K562 (cell line): ENCODE data around the gene ZNF502. TPM values are rescaled to one million over a fixed set of nuclear protein-coding genes. Genes with fewer than 3 reads are reported as not detected.

Experiments used
- ATAC-seq: fragments of 200-7000 bp; cut with Tn5 transposase; 3 replicates; pipeline ENCODE4 v1.9.1; 2020; ENCODE audit warnings: moderate library complexity
- BruUV-seq: library from RNA; stranded (reverse); fragments of 400-500 nt; replicated peaks from 2 replicates; lab custom pipeline; 2021; lab: Mats Ljungman, UMichigan
- CTCF ChIA-PET: fragments of 300-600 bp; formaldehyde crosslinking; extraction: SDS; loops from one replicate; lab custom pipeline; 2021; ENCODE audit warnings: low intra/inter-chr PET ratio; lab: Yijun Ruan, JAX
- POLR2A ChIA-PET: fragments of 300-600, 350-650 bp; sonication (Branson Sonifier 250); formaldehyde crosslinking; extraction: SDS; loops from one replicate; lab custom pipeline; 2021; ENCODE audit warnings: antibody characterized with exemption, inconsistent platforms; lab: Yijun Ruan, JAX
- DNase-seq, 4 experiments: peaks; one replicate each; pipeline versions ENCODE4 v3.0.0 to v3.0.0-alpha.2; 2011 to 2018; ENCODE audit warnings: low spot score in 3 of 4, mixed read lengths in 3 of 4; ENCODE audit errors: extremely low read depth in 1 of 4
- FAIRE-seq: peaks from 2 replicates; lab custom pipeline; 2011; peaks lifted over from hg19 to GRCh38; lab: Jason Lieb, UNC
- H2AFZ ChIP-seq: 2 replicates; pipeline ENCODE4 v1.6.0; 2011; ENCODE audit warnings: low read depth, low read length, control low read depth, inconsistent platforms
- H3K27ac ChIP-seq: fragments of 200-600 bp; 3 replicates; pipeline ENCODE4 v1.8.0; 2011; ENCODE audit warnings: low read depth, mild to moderate bottlenecking, control low read depth, inconsistent platforms, low read length, moderate library complexity, mixed read lengths; ENCODE audit errors: extremely low read depth
- H3K27me3 ChIP-seq, 2 experiments: fragments of 300-600 bp in 1 of 2; 2 replicates in 1 of 2; 3 replicates in 1 of 2; pipeline versions ENCODE4 v1.6.0 to v1.8.0; 2011; ENCODE audit warnings: inconsistent platforms in 2 of 2, low read length in 2 of 2, mild to moderate bottlenecking in 1 of 2, mixed read lengths in 1 of 2, moderate library complexity in 1 of 2; ENCODE audit not compliant: control insufficient read depth in 2 of 2, insufficient read depth in 2 of 2
- H3K36me3 ChIP-seq: fragments of 300-600 bp; 3 replicates; pipeline ENCODE4 v1.8.0; 2011; ENCODE audit warnings: mild to moderate bottlenecking, low read length, inconsistent platforms; ENCODE audit not compliant: control insufficient read depth, insufficient read depth
- H3K4me1 ChIP-seq, 2 experiments: fragments of 200-600 bp in 1 of 2; replicated peaks in 1 of 2; 2 replicates in 1 of 2; 3 replicates in 1 of 2; pipeline versions ENCODE4 v1.5.1 to v1.8.0; 2011; ENCODE audit warnings: inconsistent platforms in 2 of 2, low read length in 2 of 2, mild to moderate bottlenecking in 1 of 2, mixed read lengths in 1 of 2, moderate library complexity in 1 of 2; ENCODE audit not compliant: control insufficient read depth in 2 of 2, insufficient read depth in 2 of 2
- H3K4me2 ChIP-seq: 2 replicates; pipeline ENCODE4 v1.6.1; 2011; ENCODE audit warnings: low read length, control low read depth, inconsistent platforms, mixed read lengths; ENCODE audit not compliant: insufficient read depth
- H3K4me3 ChIP-seq: fragments of 200-600 bp; sonication (generic), shearing (Covaris generic); 2 replicates; pipeline ENCODE4 v1.5.1; 2016; ENCODE audit warnings: control low read depth, inconsistent platforms
- H3K79me2 ChIP-seq: fragments of 200-600 bp; 3 replicates; pipeline ENCODE4 v1.8.0; 2011; ENCODE audit warnings: low read length, inconsistent platforms; ENCODE audit not compliant: control insufficient read depth, insufficient read depth
- H3K9ac ChIP-seq, 2 experiments: 2 replicates each; pipeline versions ENCODE4 v1.6.0 to v1.6.1; 2011; ENCODE audit warnings: low read depth in 2 of 2, low read length in 2 of 2, control low read depth in 1 of 2, inconsistent platforms in 1 of 2, mild to moderate bottlenecking in 1 of 2, mixed read lengths in 1 of 2; ENCODE audit not compliant: insufficient read depth in 1 of 2
- H3K9me1 ChIP-seq: one replicate; pipeline ENCODE4 v1.6.0; 2011; ENCODE audit warnings: inconsistent platforms, mild to moderate bottlenecking, low read length, moderate library complexity; ENCODE audit not compliant: control insufficient read depth, insufficient read depth
- H3K9me3 ChIP-seq: replicated peaks from 2 replicates; pipeline ENCODE4 v1.5.1; 2011; ENCODE audit warnings: low read depth, low read length, inconsistent platforms; ENCODE audit not compliant: control insufficient read depth, insufficient read depth
- H4K20me1 ChIP-seq: replicated peaks from 2 replicates; pipeline ENCODE4 v1.6.1; 2011; ENCODE audit warnings: low read length, inconsistent platforms, mixed read lengths; ENCODE audit not compliant: control insufficient read depth, insufficient read depth
- CREB3L1 ChIP-seq: fragments of 450-650 bp; IDR thresholded peaks from 2 replicates; pipeline ENCODE4 v1.6.1; 2014; ENCODE audit warnings: low read depth, mild to moderate bottlenecking, moderate library complexity, borderline replicate concordance
- DIDO1 ChIP-seq: fragments of 450-650 bp; IDR thresholded peaks from 2 replicates; pipeline ENCODE4 v1.6.1; 2016; ENCODE audit warnings: low read depth, missing biosample characterization, missing genetic modification characterization
- RBM39 ChIP-seq: fragments of 200-400 bp; formaldehyde crosslinking; optimal IDR thresholded peaks from 2 replicates; pipeline ENCODE3; 2018; ENCODE audit warnings: low read depth, low read length
- XRCC3 ChIP-seq: fragments of 450-650 bp; IDR thresholded peaks from 2 replicates; pipeline ENCODE4 v1.6.1; 2017; ENCODE audit warnings: mild to moderate bottlenecking, moderate library complexity
- ZBTB8A ChIP-seq: fragments of 450-650 bp; IDR thresholded peaks from 2 replicates; pipeline ENCODE4 v1.6.1; 2018; ENCODE audit warnings: mild to moderate bottlenecking, moderate library complexity; ENCODE audit not compliant: partially characterized antibody
- ZNF75A ChIP-seq: fragments of 450-650 bp; formaldehyde crosslinking; IDR thresholded peaks from 2 replicates; pipeline ENCODE4 v1.4.0; 2020; ENCODE audit warnings: mild to moderate bottlenecking
- WGBS: fragments of 100-300 bp; shearing (Covaris generic); methylation state at CpG from one replicate; pipeline ENCODE4 v1.1.6; 2016; ENCODE audit warnings: low coverage, mixed read lengths; ENCODE audit not compliant: insufficient coverage; ENCODE audit errors: missing lambda C conversion rate; 5-methylcytosine and 5-hydroxymethylcytosine counted together
- in situ Hi-C: fragments of 300-500 bp; cut with MboI; formaldehyde crosslinking; loops from 4 replicates; pipeline ENCODE4 v1.15.0; 2018; ENCODE audit warnings: inconsistent platforms, mixed read lengths
- intact Hi-C: fragments of 100-400 bp; cut with micrococcal nuclease; formaldehyde crosslinking; loops from 2 replicates; pipeline ENCODE4 v1.14.2; 2022
- polyA plus RNA-seq, 8 experiments: library from polyadenylated mRNA; depleted of rRNA in 4 of 8; stranded (reverse) in 5 of 8; unstranded in 3 of 8; fragments of >200 nt; fragmentation: Nextera tagmentation in 2 of 8; fragmentation: Illumina TruSeq in 1 of 8; extraction: Ambion mirVana in 2 of 8; extraction: Trizol in 1 of 8; gene quantifications; 2 replicates each; pipeline versions ENCODE4 v1.2.1 to v1.2.3, GENCODE V29; 2011 to 2014; ENCODE audit warnings: inconsistent platforms in 1 of 8, missing spikeins in 1 of 8
- total RNA-seq, 7 experiments: library from RNA; depleted of rRNA in 6 of 7; stranded (reverse); fragments of >200 nt in 6 of 7; fragmentation: Illumina TruSeq in 2 of 7; extraction: Trizol in 2 of 7; gene quantifications; 2 replicates each; pipeline versions ENCODE4 v1.2.1 to v1.2.3, GENCODE V29; 2011 to 2021; ENCODE audit warnings: low replicate concordance in 1 of 7
- TF ChIP-seq, protein P1 (sequence below): fragments of 200-800 bp; sonication (Bioruptor generic); IDR thresholded peaks from 2 replicates; pipeline ENCODE4 v1.6.1; 2017; ENCODE audit warnings: missing genetic modification characterization, missing compliant biosample characterization

Gene ZNF502
- total and polyA plus RNA-seq, 9 of the 15 experiments (the other 6 are each of a cell fraction or from before 2014, with no cell fraction given) = 0.38 to 0.98 (median 0.67) TPM

- ChIA-PET CTCF (no interaction called here), POLR2A (no interaction called here)
- no peaks in the 10 kb centered on the region for H3K79me2 ChIP-seq
- no peak for ATAC-seq
- H3K9ac ChIP-seq = no peak overlapping the region
- no peak for DNase-seq
- no peaks in the 10 kb centered on the region for H3K27me3 ChIP-seq
- 47% methylated on average over 1 of the region's 1 CpG for WGBS
- H3K4me2 ChIP-seq = no peak overlapping the region
- TF ChIP-seq CREB3L1 (no peak), ZBTB8A (no peak), XRCC3 (no peak), RBM39 (no peak), DIDO1 (tag) (no peak), ZNF75A (CRISPR knock-in tag) (peak; percentile 58; the same call in 1 of the 2 replicates)
- TF ChIP-seq, protein P1, sequence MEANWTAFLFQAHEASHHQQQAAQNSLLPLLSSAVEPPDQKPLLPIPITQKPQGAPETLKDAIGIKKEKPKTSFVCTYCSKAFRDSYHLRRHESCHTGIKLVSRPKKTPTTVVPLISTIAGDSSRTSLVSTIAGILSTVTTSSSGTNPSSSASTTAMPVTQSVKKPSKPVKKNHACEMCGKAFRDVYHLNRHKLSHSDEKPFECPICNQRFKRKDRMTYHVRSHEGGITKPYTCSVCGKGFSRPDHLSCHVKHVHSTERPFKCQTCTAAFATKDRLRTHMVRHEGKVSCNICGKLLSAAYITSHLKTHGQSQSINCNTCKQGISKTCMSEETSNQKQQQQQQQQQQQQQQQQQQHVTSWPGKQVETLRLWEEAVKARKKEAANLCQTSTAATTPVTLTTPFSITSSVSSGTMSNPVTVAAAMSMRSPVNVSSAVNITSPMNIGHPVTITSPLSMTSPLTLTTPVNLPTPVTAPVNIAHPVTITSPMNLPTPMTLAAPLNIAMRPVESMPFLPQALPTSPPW (CRISPR knock-in tag) = no peak
- no peak for FAIRE-seq
- intact Hi-C loops = no loop called here
- H3K4me3 ChIP-seq = no peak overlapping the region
- BruUV-seq = no TSS peak
- in situ Hi-C loops = no loop called here
- no peaks in the 10 kb centered on the region for H3K4me1 ChIP-seq
- no peaks in the 10 kb centered on the region for H3K9me1 ChIP-seq
- no peak overlapping the region for H3K27ac ChIP-seq
- no peak overlapping the region for H2AFZ ChIP-seq
- peaks cover 21% of the 10 kb centered on the region for H3K9me3 ChIP-seq
- H3K36me3 ChIP-seq = no peaks in the 10 kb centered on the region; the same call in 2 of the 3 replicates
- no peaks in the 10 kb centered on the region for H4K20me1 ChIP-seq
These were observed 9.6 kb downstream of the ZNF502 start for GRCh38 chr3:44722103-44722401.
